WTC11 (cell line): ENCODE data around the gene METTL25B. TPM values are rescaled to one million over a fixed set of nuclear protein-coding genes. Genes with fewer than 3 reads are reported as not detected.
"Not testable (repeated sequence)": the region's sequence is repeated elsewhere in the genome, so short reads cannot be mapped to it uniquely, and the experiment has no call there.

Experiments used
- ATAC-seq: fragments of 200-7000 bp; cut with Tn5 transposase; 2 replicates; pipeline ENCODE4 v1.10.0; 2021; ENCODE audit warnings: mild to moderate bottlenecking, moderate library complexity
- CTCF ChIA-PET: fragments of 300-600 bp; sonication (Branson Sonifier 250); formaldehyde crosslinking; loops from one replicate; lab custom pipeline; 2021; ENCODE audit warnings: antibody characterized with exemption; lab: Charles Lee
- POLR2A ChIA-PET: fragments of 350-600 bp; sonication (Branson Sonifier 250); formaldehyde crosslinking; loops from one replicate; lab custom pipeline; 2021; ENCODE audit warnings: antibody characterized with exemption; lab: Charles Lee
- DNase-seq: peaks from one replicate; pipeline ENCODE4 v3.0.0; 2021; ENCODE audit warnings: low spot score
- H3K27ac Mint-ChIP-seq: 2 replicates; pipeline ENCODE4 v1.8.0; 2021; ENCODE audit warnings: mixed read lengths
- H3K27me3 Mint-ChIP-seq: 2 replicates; pipeline ENCODE4 v1.8.0; 2021; ENCODE audit warnings: low read depth, mild to moderate bottlenecking, moderate library complexity, mixed read lengths
- H3K36me3 Mint-ChIP-seq: 2 replicates; pipeline ENCODE4 v1.8.0; 2021; ENCODE audit warnings: mixed read lengths
- H3K4me1 Mint-ChIP-seq: 2 replicates; pipeline ENCODE4 v1.8.0; 2022; ENCODE audit warnings: mixed read lengths
- H3K4me3 Mint-ChIP-seq: 2 replicates; pipeline ENCODE4 v1.8.0; 2021; ENCODE audit warnings: mild to moderate bottlenecking, moderate library complexity, mixed read lengths
- H3K9me3 Mint-ChIP-seq: 2 replicates; pipeline ENCODE4 v1.8.0; 2021; ENCODE audit warnings: mixed read lengths
- ATF1 ChIP-seq: sonication (generic); formaldehyde crosslinking; IDR thresholded peaks from 2 replicates; pipeline ENCODE4 v1.8.1; 2023; ENCODE audit warnings: mild to moderate bottlenecking, moderate library complexity, missing genetic modification reagents
- FOXK1 ChIP-seq: sonication (generic); formaldehyde crosslinking; IDR thresholded peaks from 2 replicates; pipeline ENCODE4 v1.8.0; 2022; ENCODE audit warnings: mild to moderate bottlenecking, moderate library complexity, missing genetic modification reagents
- IRF2 ChIP-seq: sonication (generic); formaldehyde crosslinking; IDR thresholded peaks from 2 replicates; pipeline ENCODE4 v1.8.0; 2022; ENCODE audit warnings: low read depth, missing genetic modification reagents, borderline replicate concordance
- JUN ChIP-seq: sonication (generic); formaldehyde crosslinking; IDR thresholded peaks from 2 replicates; pipeline ENCODE4 v1.8.0; 2023; ENCODE audit warnings: mild to moderate bottlenecking, missing genetic modification reagents
- PRRX2 ChIP-seq: fragments of 250-450 bp; sonication (Bioruptor Pico); IDR thresholded peaks from 2 replicates; pipeline ENCODE4 v1.8.0; 2021; ENCODE audit warnings: mild to moderate bottlenecking
- total RNA-seq: library from RNA; stranded (reverse); gene quantifications from 3 replicates; pipeline ENCODE4 v1.2.3, GENCODE V29; 2021
- TF ChIP-seq, protein P1 (sequence below): fragments of 250-450 bp; sonication (Bioruptor Pico); IDR thresholded peaks from 2 replicates; pipeline ENCODE4 v1.9.0; 2021; ENCODE audit warnings: mild to moderate bottlenecking, borderline replicate concordance
- TF ChIP-seq, protein P2 (sequence below): sonication (generic); formaldehyde crosslinking; IDR thresholded peaks from 2 replicates; pipeline ENCODE4 v1.8.1; 2023; ENCODE audit warnings: mild to moderate bottlenecking, moderate library complexity, missing genetic modification reagents
- TF ChIP-seq, protein P3 (sequence below): sonication (generic); formaldehyde crosslinking; IDR thresholded peaks from 2 replicates; pipeline ENCODE4 v1.8.1; 2023; ENCODE audit warnings: mild to moderate bottlenecking, missing genetic modification reagents, moderate library complexity
- TF ChIP-seq, protein P4 (sequence below): sonication (generic); formaldehyde crosslinking; IDR thresholded peaks from 2 replicates; pipeline ENCODE4 v1.8.1; 2022; ENCODE audit warnings: low read depth, mild to moderate bottlenecking, moderate library complexity, missing genetic modification reagents, borderline replicate concordance
- TF ChIP-seq, protein P5 (sequence below): sonication (generic); formaldehyde crosslinking; IDR thresholded peaks from 2 replicates; pipeline ENCODE4 v1.8.1; 2022; ENCODE audit warnings: mild to moderate bottlenecking, moderate library complexity, missing genetic modification reagents
- TF ChIP-seq, protein P6 (sequence below): sonication (generic); formaldehyde crosslinking; conservative IDR thresholded peaks from 2 replicates; pipeline ENCODE4 v1.8.1; 2023; ENCODE audit warnings: mild to moderate bottlenecking, low read depth, missing genetic modification reagents, moderate library complexity

The METTL25B gene
- total RNA-seq, 1 experiment from 2014 or later = 32.0 TPM

DNA sequence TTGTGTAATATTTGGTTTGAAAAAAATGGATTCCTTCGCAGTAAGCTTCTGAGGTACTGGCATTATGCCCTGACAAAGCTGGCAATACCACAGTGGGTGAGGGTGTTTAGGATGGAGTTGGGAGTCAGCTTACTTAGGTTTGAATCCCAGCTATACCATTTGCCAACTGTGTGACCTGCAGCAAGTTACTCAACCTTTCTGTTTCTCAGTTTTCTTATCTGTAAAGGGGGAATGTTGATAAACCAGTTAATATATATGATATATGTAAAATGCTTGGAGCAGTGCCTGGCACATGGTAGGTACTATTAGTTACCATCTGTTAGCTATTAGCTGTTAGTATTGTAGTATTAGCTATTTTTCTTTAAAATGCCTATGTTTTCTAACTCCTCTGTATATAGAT lies 28.1 kb downstream of the METTL25B start (continued):
- TF ChIP-seq, protein P1, sequence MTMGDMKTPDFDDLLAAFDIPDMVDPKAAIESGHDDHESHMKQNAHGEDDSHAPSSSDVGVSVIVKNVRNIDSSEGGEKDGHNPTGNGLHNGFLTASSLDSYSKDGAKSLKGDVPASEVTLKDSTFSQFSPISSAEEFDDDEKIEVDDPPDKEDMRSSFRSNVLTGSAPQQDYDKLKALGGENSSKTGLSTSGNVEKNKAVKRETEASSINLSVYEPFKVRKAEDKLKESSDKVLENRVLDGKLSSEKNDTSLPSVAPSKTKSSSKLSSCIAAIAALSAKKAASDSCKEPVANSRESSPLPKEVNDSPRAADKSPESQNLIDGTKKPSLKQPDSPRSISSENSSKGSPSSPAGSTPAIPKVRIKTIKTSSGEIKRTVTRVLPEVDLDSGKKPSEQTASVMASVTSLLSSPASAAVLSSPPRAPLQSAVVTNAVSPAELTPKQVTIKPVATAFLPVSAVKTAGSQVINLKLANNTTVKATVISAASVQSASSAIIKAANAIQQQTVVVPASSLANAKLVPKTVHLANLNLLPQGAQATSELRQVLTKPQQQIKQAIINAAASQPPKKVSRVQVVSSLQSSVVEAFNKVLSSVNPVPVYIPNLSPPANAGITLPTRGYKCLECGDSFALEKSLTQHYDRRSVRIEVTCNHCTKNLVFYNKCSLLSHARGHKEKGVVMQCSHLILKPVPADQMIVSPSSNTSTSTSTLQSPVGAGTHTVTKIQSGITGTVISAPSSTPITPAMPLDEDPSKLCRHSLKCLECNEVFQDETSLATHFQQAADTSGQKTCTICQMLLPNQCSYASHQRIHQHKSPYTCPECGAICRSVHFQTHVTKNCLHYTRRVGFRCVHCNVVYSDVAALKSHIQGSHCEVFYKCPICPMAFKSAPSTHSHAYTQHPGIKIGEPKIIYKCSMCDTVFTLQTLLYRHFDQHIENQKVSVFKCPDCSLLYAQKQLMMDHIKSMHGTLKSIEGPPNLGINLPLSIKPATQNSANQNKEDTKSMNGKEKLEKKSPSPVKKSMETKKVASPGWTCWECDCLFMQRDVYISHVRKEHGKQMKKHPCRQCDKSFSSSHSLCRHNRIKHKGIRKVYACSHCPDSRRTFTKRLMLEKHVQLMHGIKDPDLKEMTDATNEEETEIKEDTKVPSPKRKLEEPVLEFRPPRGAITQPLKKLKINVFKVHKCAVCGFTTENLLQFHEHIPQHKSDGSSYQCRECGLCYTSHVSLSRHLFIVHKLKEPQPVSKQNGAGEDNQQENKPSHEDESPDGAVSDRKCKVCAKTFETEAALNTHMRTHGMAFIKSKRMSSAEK (CRISPR knock-in tag) = no peak
- TF ChIP-seq, protein P2, sequence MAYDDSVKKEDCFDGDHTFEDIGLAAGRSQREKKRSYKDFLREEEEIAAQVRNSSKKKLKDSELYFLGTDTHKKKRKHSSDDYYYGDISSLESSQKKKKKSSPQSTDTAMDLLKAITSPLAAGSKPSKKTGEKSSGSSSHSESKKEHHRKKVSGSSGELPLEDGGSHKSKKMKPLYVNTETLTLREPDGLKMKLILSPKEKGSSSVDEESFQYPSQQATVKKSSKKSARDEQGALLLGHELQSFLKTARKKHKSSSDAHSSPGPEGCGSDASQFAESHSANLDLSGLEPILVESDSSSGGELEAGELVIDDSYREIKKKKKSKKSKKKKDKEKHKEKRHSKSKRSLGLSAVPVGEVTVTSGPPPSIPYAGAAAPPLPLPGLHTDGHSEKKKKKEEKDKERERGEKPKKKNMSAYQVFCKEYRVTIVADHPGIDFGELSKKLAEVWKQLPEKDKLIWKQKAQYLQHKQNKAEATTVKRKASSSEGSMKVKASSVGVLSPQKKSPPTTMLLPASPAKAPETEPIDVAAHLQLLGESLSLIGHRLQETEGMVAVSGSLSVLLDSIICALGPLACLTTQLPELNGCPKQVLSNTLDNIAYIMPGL (CRISPR knock-in tag) = no peak
- TF ChIP-seq, protein P3, sequence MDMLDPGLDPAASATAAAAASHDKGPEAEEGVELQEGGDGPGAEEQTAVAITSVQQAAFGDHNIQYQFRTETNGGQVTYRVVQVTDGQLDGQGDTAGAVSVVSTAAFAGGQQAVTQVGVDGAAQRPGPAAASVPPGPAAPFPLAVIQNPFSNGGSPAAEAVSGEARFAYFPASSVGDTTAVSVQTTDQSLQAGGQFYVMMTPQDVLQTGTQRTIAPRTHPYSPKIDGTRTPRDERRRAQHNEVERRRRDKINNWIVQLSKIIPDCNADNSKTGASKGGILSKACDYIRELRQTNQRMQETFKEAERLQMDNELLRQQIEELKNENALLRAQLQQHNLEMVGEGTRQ (CRISPR knock-in tag) = no peak
- no peak for TF ChIP-seq ATF1
- TF ChIP-seq IRF2 (CRISPR knock-in tag) = no peak
- no peak for TF ChIP-seq JUN (CRISPR knock-in tag)
- TF ChIP-seq, protein P4, sequence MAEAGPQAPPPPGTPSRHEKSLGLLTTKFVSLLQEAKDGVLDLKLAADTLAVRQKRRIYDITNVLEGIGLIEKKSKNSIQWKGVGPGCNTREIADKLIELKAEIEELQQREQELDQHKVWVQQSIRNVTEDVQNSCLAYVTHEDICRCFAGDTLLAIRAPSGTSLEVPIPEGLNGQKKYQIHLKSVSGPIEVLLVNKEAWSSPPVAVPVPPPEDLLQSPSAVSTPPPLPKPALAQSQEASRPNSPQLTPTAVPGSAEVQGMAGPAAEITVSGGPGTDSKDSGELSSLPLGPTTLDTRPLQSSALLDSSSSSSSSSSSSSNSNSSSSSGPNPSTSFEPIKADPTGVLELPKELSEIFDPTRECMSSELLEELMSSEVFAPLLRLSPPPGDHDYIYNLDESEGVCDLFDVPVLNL (CRISPR knock-in tag) = no peak
- TF ChIP-seq, all 79 proteins: peak for 0

DNA sequence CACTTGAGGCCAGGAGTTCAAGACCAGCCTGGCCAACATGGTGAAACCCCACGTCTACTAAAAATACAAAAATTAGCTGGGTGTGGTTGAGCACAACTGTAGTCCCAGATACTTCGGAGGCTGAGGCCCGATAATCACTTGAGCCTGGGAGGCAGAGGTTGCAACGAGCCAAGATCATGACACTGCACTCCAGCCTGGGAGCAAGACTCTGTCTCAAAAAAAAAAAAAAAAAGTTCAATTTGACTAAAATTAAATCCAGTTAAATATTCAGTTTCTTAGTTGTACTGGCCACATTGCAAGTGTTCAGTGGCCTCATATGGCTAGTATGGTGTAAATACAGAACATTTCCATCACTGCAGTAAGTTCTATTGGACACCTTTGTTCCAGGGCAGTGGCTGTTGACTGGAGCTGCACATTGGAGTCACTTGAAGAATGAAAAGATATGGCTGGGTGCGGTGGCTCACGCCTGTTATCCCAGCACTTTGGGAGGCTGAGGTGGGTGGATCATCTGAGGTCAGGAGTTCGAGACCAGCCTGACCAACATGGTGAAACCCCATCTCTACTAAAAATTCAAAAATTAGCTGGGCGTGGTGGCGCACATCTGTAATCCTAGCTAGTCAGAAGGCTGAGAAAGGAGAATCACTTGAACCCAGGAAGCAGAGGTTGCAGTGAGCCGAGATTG lies 29.4 kb downstream of the METTL25B start:
- H3K4me3 Mint-ChIP-seq, POLR2A ChIA-PET, H3K27me3 Mint-ChIP-seq, H3K27ac Mint-ChIP-seq, ATAC-seq, H3K36me3 Mint-ChIP-seq, DNase-seq, H3K9me3 Mint-ChIP-seq: not testable (repeated sequence)
- peaks cover 12% of the 10 kb centered on the region for H3K4me1 Mint-ChIP-seq
- CTCF ChIA-PET = interaction anchor here (2.2 kb wide), 1 partner anchor 68 kb away, joined by 5 read pairs; no protein-coding TSS in a partner anchor

DNA sequence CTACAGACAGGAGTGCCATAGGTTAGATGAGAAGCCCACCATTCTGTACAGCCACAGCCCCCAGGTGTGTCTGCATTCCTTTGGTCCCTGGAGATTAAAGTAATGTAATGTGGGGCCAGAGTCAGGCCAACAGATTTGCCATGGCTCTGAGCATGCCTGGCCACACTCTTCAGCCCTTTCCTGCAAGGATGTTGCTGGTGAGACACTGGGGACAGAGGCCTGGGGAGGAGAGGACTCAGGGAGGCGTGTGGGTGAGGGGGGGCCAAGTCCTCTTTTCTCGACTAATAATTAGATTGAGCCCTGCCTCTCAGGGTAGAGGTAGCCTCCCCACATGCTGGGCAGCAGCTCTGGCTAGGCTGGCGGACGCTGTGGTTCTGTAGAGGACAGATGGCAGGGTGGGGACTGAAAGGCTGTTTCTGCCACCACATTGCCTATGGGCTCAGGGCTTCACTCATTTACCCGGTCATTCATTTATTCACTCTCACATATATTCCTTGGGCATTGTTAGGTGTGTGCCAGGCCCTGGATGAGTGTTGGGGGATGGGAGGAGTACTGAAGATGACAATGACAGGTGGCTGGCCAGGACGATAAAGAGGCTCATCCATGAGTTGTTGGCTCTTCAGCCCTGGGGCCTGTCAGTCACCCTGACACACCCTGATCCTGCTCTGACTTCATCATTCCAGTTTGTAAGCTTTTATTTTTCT lies 32.0 kb downstream of the METTL25B start:
- H3K4me1 Mint-ChIP-seq = peaks cover 4% of the 10 kb centered on the region; the same call in 1 of the 2 replicates
- TF ChIP-seq, protein P5, sequence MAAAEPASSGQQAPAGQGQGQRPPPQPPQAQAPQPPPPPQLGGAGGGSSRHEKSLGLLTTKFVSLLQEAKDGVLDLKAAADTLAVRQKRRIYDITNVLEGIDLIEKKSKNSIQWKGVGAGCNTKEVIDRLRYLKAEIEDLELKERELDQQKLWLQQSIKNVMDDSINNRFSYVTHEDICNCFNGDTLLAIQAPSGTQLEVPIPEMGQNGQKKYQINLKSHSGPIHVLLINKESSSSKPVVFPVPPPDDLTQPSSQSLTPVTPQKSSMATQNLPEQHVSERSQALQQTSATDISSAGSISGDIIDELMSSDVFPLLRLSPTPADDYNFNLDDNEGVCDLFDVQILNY = no peak
- TF ChIP-seq IRF2 (CRISPR knock-in tag) (no peak), FOXK1 (CRISPR knock-in tag) (no peak), PRRX2 (no peak)
- TF ChIP-seq, protein P6, sequence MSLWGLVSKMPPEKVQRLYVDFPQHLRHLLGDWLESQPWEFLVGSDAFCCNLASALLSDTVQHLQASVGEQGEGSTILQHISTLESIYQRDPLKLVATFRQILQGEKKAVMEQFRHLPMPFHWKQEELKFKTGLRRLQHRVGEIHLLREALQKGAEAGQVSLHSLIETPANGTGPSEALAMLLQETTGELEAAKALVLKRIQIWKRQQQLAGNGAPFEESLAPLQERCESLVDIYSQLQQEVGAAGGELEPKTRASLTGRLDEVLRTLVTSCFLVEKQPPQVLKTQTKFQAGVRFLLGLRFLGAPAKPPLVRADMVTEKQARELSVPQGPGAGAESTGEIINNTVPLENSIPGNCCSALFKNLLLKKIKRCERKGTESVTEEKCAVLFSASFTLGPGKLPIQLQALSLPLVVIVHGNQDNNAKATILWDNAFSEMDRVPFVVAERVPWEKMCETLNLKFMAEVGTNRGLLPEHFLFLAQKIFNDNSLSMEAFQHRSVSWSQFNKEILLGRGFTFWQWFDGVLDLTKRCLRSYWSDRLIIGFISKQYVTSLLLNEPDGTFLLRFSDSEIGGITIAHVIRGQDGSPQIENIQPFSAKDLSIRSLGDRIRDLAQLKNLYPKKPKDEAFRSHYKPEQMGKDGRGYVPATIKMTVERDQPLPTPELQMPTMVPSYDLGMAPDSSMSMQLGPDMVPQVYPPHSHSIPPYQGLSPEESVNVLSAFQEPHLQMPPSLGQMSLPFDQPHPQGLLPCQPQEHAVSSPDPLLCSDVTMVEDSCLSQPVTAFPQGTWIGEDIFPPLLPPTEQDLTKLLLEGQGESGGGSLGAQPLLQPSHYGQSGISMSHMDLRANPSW = no peak
- TF ChIP-seq, all 79 proteins: peak for 0
- Mint-ChIP-seq H3K9me3 (no peaks in the 10 kb centered on the region), H3K4me3 (no peak overlapping the region), H3K36me3 (no peaks in the 10 kb centered on the region), H3K27ac (no peak overlapping the region), H3K27me3 (no peaks in the 10 kb centered on the region)
- ChIA-PET CTCF (interaction anchor here (1.2 kb wide), 1 partner anchor 9 kb away, joined by 3 read pairs; the partner anchor contains the start of gene HDGF), POLR2A (interaction anchor here (0.5 to 1.2 kb wide), 3 partner anchors 9 to 342 kb away, joined by 3 to 4 read pairs (median 3); partner anchors contain the start of gene HDGF)
- no peak for DNase-seq
- peak; percentile 44 for ATAC-seq
